Hepatocyte (in vitro differentiated cells): Measurements from ENCODE around the gene FARP1. TPM values are rescaled to one million over a fixed set of nuclear protein-coding genes. Genes with fewer than 3 reads are reported as not detected.

Experiments used
- DNase-seq: peaks from one replicate; pipeline ENCODE4 v3.0.0-alpha.2; 2016; ENCODE audit warnings: low spot score
- H2AFZ ChIP-seq: fragments of 200-600 bp; sonication (generic); 2 replicates; pipeline ENCODE4 v1.6.0; 2016; ENCODE audit warnings: antibody characterized with exemption, mild to moderate bottlenecking
- H3K27ac ChIP-seq: fragments of 200-600 bp; sonication (generic); 2 replicates; pipeline ENCODE4 v1.5.1; 2016; ENCODE audit warnings: mild to moderate bottlenecking
- H3K27me3 ChIP-seq: fragments of 200-600 bp; sonication (generic); 2 replicates; pipeline ENCODE4 v1.6.1; 2016
- H3K36me3 ChIP-seq: fragments of 200-600 bp; sonication (generic); replicated peaks from 2 replicates; pipeline ENCODE4 v1.5.1; 2016; ENCODE audit warnings: low read depth; ENCODE audit not compliant: insufficient read depth
- H3K4me1 ChIP-seq: fragments of 200-600 bp; sonication (generic); 2 replicates; pipeline ENCODE4 v1.5.1; 2016; ENCODE audit warnings: mild to moderate bottlenecking, moderate library complexity; ENCODE audit not compliant: insufficient read depth
- H3K4me2 ChIP-seq: fragments of 200-600 bp; sonication (generic); 2 replicates; pipeline ENCODE4 v1.6.0; 2016
- H3K4me3 ChIP-seq: fragments of 200-600 bp; sonication (generic); 2 replicates; pipeline ENCODE4 v1.5.1; 2016; ENCODE audit warnings: mild to moderate bottlenecking
- H3K79me2 ChIP-seq: fragments of 200-600 bp; sonication (generic); 2 replicates; pipeline ENCODE4 v1.6.0; 2017; ENCODE audit warnings: mild to moderate bottlenecking
- H3K9me2 ChIP-seq: fragments of 200-600 bp; sonication (generic); replicated peaks from 2 replicates; pipeline ENCODE4 v1.6.0; 2017; ENCODE audit warnings: mild to moderate bottlenecking; ENCODE audit not compliant: insufficient read depth
- H3K9me3 ChIP-seq: fragments of 200-600 bp; sonication (generic); 2 replicates; pipeline ENCODE4 v1.5.1; 2016; ENCODE audit warnings: low read depth, mild to moderate bottlenecking
- H4K20me1 ChIP-seq: fragments of 200-600 bp; sonication (generic); 2 replicates; pipeline ENCODE4 v1.6.0; 2016; ENCODE audit warnings: mild to moderate bottlenecking; ENCODE audit not compliant: insufficient read depth, poor library complexity, severe bottlenecking
- EZH2 ChIP-seq: fragments of 200-600 bp; sonication (generic); IDR thresholded peaks from 2 replicates; pipeline ENCODE4 v1.6.1; 2016; ENCODE audit warnings: antibody characterized with exemption, mild to moderate bottlenecking, borderline replicate concordance
- EZH2phosphoT487 ChIP-seq: fragments of 200-600 bp; sonication (generic); IDR thresholded peaks from one replicate; pipeline ENCODE4 v1.6.1; 2018; ENCODE audit warnings: antibody characterized with exemption, mild to moderate bottlenecking, low read depth, moderate library complexity; ENCODE audit not compliant: unreplicated experiment, severe bottlenecking
- WGBS: methylation state at CpG from one replicate; pipeline ENCODE4 v1.1.6; 2016; ENCODE audit warnings: low lambda C conversion rate; ENCODE audit errors: missing lambda C conversion rate; 5-methylcytosine and 5-hydroxymethylcytosine counted together
- polyA plus RNA-seq: library from polyadenylated mRNA; unstranded; fragments of >200 nt; fragmentation: Nextera tagmentation; extraction: Ambion mirVana; gene quantifications from 2 replicates; pipeline ENCODE4 v1.2.1, GENCODE V29; 2016
- total RNA-seq: library from RNA; depleted of rRNA; stranded (reverse); fragments of >200 nt; gene quantifications from 2 replicates; pipeline ENCODE4 v1.2.3, GENCODE V29; 2014
- TF ChIP-seq, protein P1 (sequence below): fragments of 200-600 bp; sonication (generic); IDR thresholded peaks from 2 replicates; pipeline ENCODE4 v1.5.1; 2016; ENCODE audit warnings: antibody characterized with exemption, mild to moderate bottlenecking; ENCODE audit not compliant: poor library complexity

The FARP1 gene
- total and polyA plus RNA-seq, 2 experiments from 2014 or later, result 35.5 to 68.7 TPM

DNA sequence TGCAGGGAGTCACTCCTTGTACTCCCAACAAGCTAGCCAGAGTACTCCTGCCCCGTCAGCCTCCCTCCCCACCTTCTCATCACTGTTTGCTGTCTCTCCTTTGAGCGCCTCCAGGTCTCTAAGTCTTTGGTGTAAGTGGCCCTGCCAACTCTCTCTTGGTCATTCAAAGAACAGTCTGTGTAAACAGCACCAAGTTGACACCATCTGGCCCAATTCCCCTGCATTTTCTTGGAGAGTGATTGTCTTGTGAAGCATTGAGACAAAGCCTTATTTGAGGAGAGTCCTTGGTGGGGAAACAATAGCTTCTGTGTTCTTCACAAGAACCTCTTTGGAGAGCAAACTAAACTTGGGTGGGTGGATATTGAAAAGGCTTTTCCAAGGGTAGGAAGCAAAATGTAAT is 148.8 kb downstream of the FARP1 start:
- Histone ChIP-seq H2AFZ (no peak overlapping the region), H3K9me2 (no peaks in the 10 kb centered on the region), H3K36me3 (no peaks in the 10 kb centered on the region), H3K27me3 (no peaks in the 10 kb centered on the region), H3K79me2 (peaks cover 69% of the 10 kb centered on the region), H3K4me2 (no peak overlapping the region), H3K4me1 (no peaks in the 10 kb centered on the region), H3K27ac (no peak overlapping the region), H3K9me3 (no peaks in the 10 kb centered on the region), H4K20me1 (no peaks in the 10 kb centered on the region), H3K4me3 (no peak overlapping the region)
- TF ChIP-seq EZH2phosphoT487, result no peak
- no peak for TF ChIP-seq EZH2
- DNase-seq, result no peak
- 86% methylated on average over 2 of the region's 2 CpGs for WGBS

DNA sequence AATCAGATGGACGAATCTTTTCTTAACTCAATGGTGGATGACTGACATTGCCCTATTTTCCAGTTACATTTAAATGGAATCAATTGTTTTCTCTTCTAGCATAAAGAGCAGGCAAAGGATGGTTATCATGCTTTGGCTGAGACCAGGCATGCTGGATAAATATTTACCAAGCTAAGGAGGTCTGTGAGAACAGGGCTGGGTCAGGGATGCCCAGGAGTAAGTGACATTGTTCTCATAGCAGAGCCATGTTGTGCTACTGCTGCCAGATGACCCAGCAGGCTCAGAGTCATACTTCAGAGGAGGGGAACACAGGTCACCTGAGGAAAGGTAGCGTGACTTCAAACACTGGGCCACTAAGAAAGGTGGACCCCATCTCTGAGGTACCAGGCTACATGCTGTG is 150.2 kb downstream of the FARP1 start:
- no peaks in the 10 kb centered on the region for H3K9me3 ChIP-seq
- no peaks in the 10 kb centered on the region for H3K9me2 ChIP-seq
- no peak overlapping the region for H3K4me2 ChIP-seq
- H3K27me3 ChIP-seq, result no peaks in the 10 kb centered on the region
- no peaks in the 10 kb centered on the region for H4K20me1 ChIP-seq
- H3K36me3 ChIP-seq, result no peaks in the 10 kb centered on the region
- peaks cover 80% of the 10 kb centered on the region for H3K79me2 ChIP-seq
- no peak overlapping the region for H3K27ac ChIP-seq
- no peak for DNase-seq
- TF ChIP-seq EZH2phosphoT487 (no peak), EZH2 (no peak)
- TF ChIP-seq, protein P1, sequence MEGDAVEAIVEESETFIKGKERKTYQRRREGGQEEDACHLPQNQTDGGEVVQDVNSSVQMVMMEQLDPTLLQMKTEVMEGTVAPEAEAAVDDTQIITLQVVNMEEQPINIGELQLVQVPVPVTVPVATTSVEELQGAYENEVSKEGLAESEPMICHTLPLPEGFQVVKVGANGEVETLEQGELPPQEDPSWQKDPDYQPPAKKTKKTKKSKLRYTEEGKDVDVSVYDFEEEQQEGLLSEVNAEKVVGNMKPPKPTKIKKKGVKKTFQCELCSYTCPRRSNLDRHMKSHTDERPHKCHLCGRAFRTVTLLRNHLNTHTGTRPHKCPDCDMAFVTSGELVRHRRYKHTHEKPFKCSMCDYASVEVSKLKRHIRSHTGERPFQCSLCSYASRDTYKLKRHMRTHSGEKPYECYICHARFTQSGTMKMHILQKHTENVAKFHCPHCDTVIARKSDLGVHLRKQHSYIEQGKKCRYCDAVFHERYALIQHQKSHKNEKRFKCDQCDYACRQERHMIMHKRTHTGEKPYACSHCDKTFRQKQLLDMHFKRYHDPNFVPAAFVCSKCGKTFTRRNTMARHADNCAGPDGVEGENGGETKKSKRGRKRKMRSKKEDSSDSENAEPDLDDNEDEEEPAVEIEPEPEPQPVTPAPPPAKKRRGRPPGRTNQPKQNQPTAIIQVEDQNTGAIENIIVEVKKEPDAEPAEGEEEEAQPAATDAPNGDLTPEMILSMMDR, result no peak
- no peak overlapping the region for H2AFZ ChIP-seq
- peaks cover 3% of the 10 kb centered on the region for H3K4me1 ChIP-seq
- H3K4me3 ChIP-seq, result no peak overlapping the region
- 64% methylated on average over 2 of the region's 2 CpGs for WGBS

DNA sequence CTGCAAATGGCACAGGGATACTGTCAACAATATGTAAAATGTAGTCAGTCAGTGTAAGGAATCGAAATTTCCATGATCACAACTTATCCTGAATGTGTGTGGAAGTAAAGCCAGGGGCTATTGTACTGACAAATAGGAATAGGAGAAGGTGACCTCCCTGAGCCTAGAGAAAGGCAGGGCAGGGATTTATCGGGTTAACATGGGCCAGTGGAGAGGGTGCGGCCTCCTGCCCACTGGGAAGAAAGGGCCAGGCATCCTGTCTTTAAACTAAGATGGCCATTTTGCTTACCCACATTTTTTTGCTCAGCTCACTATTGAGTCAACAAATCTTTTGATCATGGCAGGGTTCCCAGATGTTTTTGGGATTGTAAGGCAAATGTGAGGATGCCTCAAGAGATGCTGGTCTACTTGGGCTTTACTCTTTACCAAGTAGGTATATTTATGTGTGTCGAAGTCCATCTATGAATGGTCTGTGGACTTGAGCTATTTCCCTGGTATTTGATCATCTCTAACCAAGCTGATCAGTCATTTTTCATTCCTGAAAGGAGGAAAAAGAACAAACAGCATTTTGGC is 150.8 kb downstream of the FARP1 start:
- H3K4me2 ChIP-seq, result no peak overlapping the region
- H3K27ac ChIP-seq, result no peak overlapping the region

DNA sequence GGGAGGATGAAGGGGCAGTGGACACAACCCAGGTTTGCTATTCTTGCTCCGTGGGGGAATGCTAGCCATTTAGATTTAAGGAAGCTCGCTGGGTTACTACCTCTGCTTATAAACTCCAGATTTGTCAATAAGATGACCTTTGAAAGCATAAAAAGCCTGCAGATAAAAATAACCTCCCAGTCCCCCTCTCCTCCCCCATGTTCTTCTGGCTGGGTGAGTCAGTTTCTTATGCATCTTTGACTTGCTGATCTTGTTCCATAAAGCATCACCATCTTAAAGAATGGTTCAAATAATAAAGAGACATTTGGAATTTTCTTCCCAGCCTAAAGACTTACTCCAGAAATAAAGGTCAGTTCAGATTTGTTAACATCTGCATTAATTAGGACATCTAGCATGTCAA is 152.5 kb downstream of the FARP1 start:
- H2AFZ ChIP-seq, result no peak overlapping the region
- no peaks in the 10 kb centered on the region for H3K27me3 ChIP-seq
- H3K4me3 ChIP-seq, result no peak overlapping the region
- no peaks in the 10 kb centered on the region for H3K36me3 ChIP-seq
- no peaks in the 10 kb centered on the region for H3K9me3 ChIP-seq
- H3K27ac ChIP-seq, result no peak overlapping the region
- peaks cover 83% of the 10 kb centered on the region for H3K79me2 ChIP-seq
- 75% methylated on average over 2 of the region's 2 CpGs for WGBS
- no peaks in the 10 kb centered on the region for H4K20me1 ChIP-seq
- TF ChIP-seq, protein P1, result no peak
- TF ChIP-seq EZH2phosphoT487 (no peak), EZH2 (no peak)
- no peak for DNase-seq
- H3K9me2 ChIP-seq, result no peaks in the 10 kb centered on the region
- H3K4me2 ChIP-seq, result no peak overlapping the region
- peaks cover 26% of the 10 kb centered on the region for H3K4me1 ChIP-seq

More for the DNA sequence above, 150.8 kb downstream of the FARP1 start:
- 83% methylated on average over 4 of the region's 4 CpGs for WGBS
- no peaks in the 10 kb centered on the region for H4K20me1 ChIP-seq
- no peaks in the 10 kb centered on the region for H3K36me3 ChIP-seq
- H3K9me3 ChIP-seq, result no peaks in the 10 kb centered on the region
- H3K27me3 ChIP-seq, result no peaks in the 10 kb centered on the region
- no peak overlapping the region for H3K4me3 ChIP-seq
- TF ChIP-seq EZH2phosphoT487 (no peak), EZH2 (no peak)
- TF ChIP-seq, protein P1, result no peak
- H3K9me2 ChIP-seq, result no peaks in the 10 kb centered on the region
- H2AFZ ChIP-seq, result no peak overlapping the region
- peaks cover 9% of the 10 kb centered on the region for H3K4me1 ChIP-seq
- peaks cover 83% of the 10 kb centered on the region for H3K79me2 ChIP-seq
- DNase-seq, result no peak
